Measurements from ENCODE around the gene PGM2L1. TPM values are rescaled to one million over a fixed set of nuclear protein-coding genes. Genes with fewer than 3 reads are reported as not detected.

The PGM2L1 gene
- total RNA-seq, 1 donor from 2014 or later: 3.8 TPM

DNA sequence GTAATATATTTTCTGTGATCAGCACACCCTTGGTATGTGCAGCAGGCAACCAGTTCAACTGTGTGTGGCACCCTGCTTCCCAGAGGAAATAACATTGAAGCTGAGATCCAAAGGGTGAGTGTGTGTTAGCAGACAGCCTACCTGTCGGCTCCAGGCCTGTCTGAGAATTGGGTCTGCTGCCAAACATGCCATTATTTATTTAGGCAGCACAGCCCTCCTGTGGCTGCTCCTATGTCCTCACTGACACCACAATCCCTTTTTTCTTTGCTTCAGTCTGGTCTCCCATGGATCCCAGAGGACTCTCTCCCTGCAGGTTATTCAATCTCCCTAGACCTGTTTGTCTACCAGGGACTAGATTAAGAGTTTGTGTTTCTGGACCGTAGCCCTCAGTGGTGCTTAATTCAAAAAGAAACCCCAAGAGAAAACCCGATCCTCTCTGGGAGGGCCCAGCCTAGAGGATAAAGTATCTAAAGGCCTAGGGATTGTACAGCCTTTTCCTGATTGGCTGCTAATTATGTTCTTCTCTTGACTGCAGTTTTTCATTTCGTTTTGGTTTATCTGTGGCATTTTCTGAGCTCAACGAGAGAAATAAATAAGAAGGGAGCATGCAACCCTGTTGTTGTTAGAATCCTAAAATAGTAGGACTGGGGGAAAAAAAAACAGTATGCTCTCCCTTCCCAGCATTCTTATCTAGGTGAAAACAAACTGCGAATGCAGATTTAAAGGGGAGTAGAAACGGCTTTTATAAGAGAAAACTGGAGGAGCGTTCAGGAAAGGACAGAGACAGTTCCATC, 45.0 kb upstream of the PGM2L1 start:
- Mint-ChIP-seq H3K4me3 (no peak overlapping the region), H3K4me1 (no peaks in the 10 kb centered on the region), H3K36me3 (ENCODE audit: low read depth) (no peaks in the 10 kb centered on the region), H3K27ac (no peak overlapping the region), H3K9me3 (no peaks in the 10 kb centered on the region), H3K27me3 (peaks cover 15% of the 10 kb centered on the region)
- intact Hi-C loops (cut with micrococcal nuclease): no loop called here
- ATAC-seq (ENCODE audit: low read depth) (no peak), DNase-seq (no peak)
- ChIA-PET CTCF (no interaction called here), POLR2A (interaction anchor here (0.5 kb wide), 1 partner anchor 47 kb away, joined by 3 read pairs; no protein-coding TSS in a partner anchor)
- TF ChIP-seq, protein P1, sequence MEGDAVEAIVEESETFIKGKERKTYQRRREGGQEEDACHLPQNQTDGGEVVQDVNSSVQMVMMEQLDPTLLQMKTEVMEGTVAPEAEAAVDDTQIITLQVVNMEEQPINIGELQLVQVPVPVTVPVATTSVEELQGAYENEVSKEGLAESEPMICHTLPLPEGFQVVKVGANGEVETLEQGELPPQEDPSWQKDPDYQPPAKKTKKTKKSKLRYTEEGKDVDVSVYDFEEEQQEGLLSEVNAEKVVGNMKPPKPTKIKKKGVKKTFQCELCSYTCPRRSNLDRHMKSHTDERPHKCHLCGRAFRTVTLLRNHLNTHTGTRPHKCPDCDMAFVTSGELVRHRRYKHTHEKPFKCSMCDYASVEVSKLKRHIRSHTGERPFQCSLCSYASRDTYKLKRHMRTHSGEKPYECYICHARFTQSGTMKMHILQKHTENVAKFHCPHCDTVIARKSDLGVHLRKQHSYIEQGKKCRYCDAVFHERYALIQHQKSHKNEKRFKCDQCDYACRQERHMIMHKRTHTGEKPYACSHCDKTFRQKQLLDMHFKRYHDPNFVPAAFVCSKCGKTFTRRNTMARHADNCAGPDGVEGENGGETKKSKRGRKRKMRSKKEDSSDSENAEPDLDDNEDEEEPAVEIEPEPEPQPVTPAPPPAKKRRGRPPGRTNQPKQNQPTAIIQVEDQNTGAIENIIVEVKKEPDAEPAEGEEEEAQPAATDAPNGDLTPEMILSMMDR (IDR thresholded peaks at IDR 0.05): no peak

DNA sequence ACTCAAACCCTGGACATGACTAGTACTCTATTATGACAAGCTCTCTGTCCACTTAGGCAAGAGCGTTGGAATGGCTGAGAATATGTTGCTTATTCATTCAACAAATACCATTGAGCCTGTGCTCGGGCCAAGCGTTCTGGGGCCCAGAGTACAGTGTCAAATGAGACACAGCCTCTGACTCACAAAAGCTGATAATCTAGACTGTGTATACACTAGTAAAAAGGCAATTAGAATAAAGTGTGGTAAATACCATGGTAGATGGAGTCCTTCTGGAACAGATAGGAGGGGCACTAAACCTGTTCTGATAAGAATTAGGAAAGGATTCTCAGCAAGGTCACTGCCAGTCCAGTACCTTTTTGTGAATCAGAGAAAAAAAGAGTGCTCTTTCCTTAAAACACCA, 44.4 kb upstream of the PGM2L1 start:
- intact Hi-C loops (cut with micrococcal nuclease): no loop called here
- ATAC-seq (ENCODE audit: low read depth) (no peak), DNase-seq (no peak)
- Mint-ChIP-seq H3K27ac (no peak overlapping the region), H3K36me3 (ENCODE audit: low read depth) (no peaks in the 10 kb centered on the region), H3K9me3 (no peaks in the 10 kb centered on the region), H3K4me3 (no peak overlapping the region), H3K4me1 (no peaks in the 10 kb centered on the region), H3K27me3 (peaks cover 15% of the 10 kb centered on the region)
- TF ChIP-seq, protein P1 (IDR thresholded peaks at IDR 0.05): no peak
- ChIA-PET CTCF (no interaction called here), POLR2A (no interaction called here)

DNA sequence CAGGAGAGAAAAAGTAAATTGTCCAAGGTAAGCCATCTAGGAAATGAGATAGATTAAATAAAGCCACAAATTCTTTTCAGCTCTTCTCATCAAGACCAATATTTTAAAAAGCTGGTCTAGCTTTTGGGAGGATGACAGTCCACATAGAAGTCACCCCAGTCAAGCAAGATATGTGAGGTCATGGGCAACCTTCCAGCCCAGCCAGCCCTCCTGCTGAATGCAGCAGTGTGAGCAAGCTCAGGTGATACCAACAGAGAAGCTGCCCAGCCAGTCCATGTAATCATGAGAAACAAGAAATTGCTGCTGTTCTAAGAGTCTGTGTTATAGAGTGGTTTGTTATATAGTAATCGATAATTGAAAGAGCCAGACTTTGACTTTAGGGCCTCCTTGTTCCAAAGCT, 40.4 kb upstream of the PGM2L1 start:
- ATAC-seq (ENCODE audit: low read depth) (no peak), DNase-seq (no peak)
- peaks cover 12% of the 10 kb centered on the region for H3K27me3 Mint-ChIP-seq
- TF ChIP-seq, protein P1 (IDR thresholded peaks at IDR 0.05): no peak
- H3K27ac Mint-ChIP-seq: no peak overlapping the region
- no peaks in the 10 kb centered on the region for H3K9me3 Mint-ChIP-seq
- POLR2A ChIA-PET: interaction anchor here (0.7 kb wide), 1 partner anchor 9 kb away, joined by 3 read pairs; no protein-coding TSS in a partner anchor
- CTCF ChIA-PET: interaction anchor here (2.6 kb wide), 1 partner anchor 11 kb away, joined by 10 read pairs; no protein-coding TSS in a partner anchor
- no peaks in the 10 kb centered on the region for H3K36me3 Mint-ChIP-seq (ENCODE audit: low read depth)
- no peak overlapping the region for H3K4me3 Mint-ChIP-seq
- intact Hi-C loops (cut with micrococcal nuclease): no loop called here
- H3K4me1 Mint-ChIP-seq: no peaks in the 10 kb centered on the region

GRCh38 chr11:74437441-74438042, 39.3 kb upstream of the PGM2L1 start:
- no peaks in the 10 kb centered on the region for H3K4me1 Mint-ChIP-seq
- TF ChIP-seq, protein P1 (IDR thresholded peaks at IDR 0.05): no peak
- H3K27me3 Mint-ChIP-seq: peaks cover 9% of the 10 kb centered on the region
- POLR2A ChIA-PET: no interaction called here
- no peaks in the 10 kb centered on the region for H3K9me3 Mint-ChIP-seq
- DNase-seq (no peak), ATAC-seq (ENCODE audit: low read depth) (no peak)
- CTCF ChIA-PET: interaction anchor here (2.6 kb wide), 1 partner anchor 12 kb away, joined by 10 read pairs; no protein-coding TSS in a partner anchor
- no peak overlapping the region for H3K27ac Mint-ChIP-seq
- no peak overlapping the region for H3K4me3 Mint-ChIP-seq
- H3K36me3 Mint-ChIP-seq (ENCODE audit: low read depth): no peaks in the 10 kb centered on the region
- intact Hi-C loops (cut with micrococcal nuclease): no loop called here

DNA sequence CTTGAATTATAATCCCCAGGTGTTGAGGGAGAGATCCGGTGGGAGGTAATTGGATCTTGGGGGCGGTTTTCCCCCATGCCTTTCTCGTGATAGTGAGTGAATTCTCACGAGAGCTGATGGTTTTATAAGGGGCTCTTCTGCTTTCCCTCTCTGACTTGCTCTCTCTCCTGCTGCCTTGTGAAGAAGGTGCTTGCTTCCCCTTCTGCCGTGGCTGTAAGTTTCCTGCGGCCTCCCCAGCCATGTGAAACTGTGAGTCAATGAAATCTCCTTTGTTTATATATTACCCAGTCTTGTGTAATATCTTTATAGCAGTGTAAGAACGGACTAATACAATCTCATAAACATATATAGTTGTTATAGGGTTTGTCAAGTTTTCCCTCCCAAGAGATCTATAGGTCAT, 36.3 kb upstream of the PGM2L1 start:
- ATAC-seq (ENCODE audit: low read depth) (no peak), DNase-seq (no peak)
- TF ChIP-seq, protein P1 (IDR thresholded peaks at IDR 0.05): no peak
- POLR2A ChIA-PET: no interaction called here
- Mint-ChIP-seq H3K4me3 (no peak overlapping the region), H3K9me3 (no peaks in the 10 kb centered on the region), H3K27ac (no peak overlapping the region), H3K36me3 (ENCODE audit: low read depth) (no peaks in the 10 kb centered on the region), H3K4me1 (no peaks in the 10 kb centered on the region), H3K27me3 (peaks cover 9% of the 10 kb centered on the region)
- CTCF ChIA-PET: no interaction called here
- intact Hi-C loops (cut with micrococcal nuclease): no loop called here

Measured in activated B cell treated with CpG ODN at 0.5 μM for 24 hours (primary cell).